Stimulated activated CD4-positive, alpha-beta T cell treated with anti-CD3 and anti-CD28 coated beads, Interleukin-15, amount 100 ng/mL, for 48 hours (primary cell): ENCODE measurements around the gene DNAJC7.
"Not testable (repeated sequence)": the region's sequence is repeated elsewhere in the genome, so short reads cannot be mapped to it uniquely, and the experiment has no call there.

Experiments used
- DNase-seq, 2 donors: peaks; one replicate each; pipeline ENCODE4 v3.0.0-alpha.2; 2020; ENCODE audit warnings: low read depth in 2 of 2

The DNAJC7 gene

DNA sequence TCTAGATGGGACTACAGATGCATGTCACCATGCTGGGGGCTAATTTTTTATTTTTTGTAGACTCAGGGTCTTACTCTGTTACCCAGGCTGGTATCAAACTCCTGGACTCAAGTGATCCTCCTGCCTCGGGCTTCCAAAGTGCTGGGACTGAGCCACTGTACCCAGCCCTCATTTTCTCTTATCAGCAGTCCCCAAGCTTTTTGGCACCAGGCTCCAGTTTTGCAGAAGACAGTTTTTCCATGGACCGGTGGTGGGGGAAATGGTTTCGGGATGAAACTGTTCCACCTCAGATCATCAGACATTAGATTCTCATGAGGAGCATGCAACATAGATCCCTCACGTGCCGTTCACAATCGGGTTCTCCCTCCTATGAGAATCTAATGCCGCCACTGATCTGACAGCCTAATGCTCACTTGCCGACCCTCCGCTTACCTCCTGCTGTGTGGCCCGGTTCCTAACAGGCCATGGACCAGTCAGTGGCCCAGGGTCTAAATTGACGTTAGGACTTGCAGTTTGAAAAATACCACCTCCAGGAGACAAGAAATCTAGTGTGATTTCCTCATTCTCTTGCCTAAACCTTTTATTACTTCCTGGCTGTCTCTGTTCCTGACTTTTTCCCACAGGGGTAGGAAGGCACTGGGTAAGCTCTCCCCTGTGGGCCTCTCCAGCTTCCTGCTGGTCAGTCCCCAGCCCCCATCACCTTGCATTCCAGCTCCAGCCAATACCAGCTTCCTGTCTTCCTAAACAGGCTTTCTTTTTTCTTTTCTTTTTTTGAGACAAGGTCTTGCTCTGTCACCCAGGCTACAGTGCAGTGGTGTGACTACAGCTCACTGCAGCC is 60.0 kb downstream of the DNAJC7 start:
- no peak for DNase-seq

DNA sequence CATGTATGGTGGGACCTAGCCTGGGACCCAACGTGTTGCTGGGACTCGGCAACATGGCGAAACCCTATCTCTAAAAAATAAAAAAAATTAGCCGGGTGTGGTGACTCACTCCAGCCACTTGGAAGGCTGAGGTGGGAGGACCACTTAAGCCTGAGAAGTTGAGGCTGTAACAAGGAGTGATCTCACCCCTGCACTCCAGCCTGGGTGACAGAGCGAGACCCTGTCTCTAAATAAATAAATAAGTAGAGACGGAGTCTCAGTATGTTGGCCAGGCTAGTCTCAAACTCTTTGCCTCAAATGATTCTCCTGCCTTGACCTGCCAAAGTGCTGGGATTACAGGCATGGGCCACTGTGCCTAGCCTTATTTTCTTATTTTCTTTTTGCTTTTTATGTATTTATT is 60.7 kb downstream of the DNAJC7 start:
- DNase-seq, result no peak

DNA sequence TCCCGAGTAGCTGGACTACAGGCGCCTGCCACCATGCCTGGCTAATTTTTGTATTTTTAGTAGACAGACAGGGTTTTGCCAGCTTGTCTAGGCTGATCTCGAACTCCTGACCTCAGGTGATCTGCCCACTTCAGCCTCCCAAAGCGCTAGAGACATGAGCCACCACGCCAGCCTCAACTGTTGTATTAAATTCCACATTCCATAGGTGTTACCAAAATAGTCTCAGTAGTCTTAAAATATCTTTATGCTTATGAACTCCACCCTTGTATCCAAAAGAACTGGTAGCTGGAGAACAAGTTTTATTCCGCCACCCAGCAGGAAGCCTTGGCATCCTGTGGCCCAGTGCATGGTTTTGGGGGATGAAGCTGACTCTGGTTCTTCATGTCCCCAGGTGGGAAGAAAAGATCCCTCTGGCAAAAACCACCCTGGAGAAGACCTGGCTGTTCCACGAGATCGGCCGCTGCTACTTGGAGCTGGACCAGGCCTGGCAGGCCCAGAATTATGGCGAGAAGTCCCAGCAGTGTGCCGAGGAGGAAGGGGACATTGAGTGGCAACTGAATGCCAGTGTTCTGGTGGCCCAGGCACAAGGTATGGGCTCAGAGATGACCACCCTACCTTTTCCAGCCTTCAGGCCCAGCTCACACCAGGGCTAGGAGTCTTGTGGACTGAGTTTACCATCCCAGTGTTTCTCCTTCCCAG is 68.3 kb downstream of the DNAJC7 start:
- DNase-seq, result no peak

DNA sequence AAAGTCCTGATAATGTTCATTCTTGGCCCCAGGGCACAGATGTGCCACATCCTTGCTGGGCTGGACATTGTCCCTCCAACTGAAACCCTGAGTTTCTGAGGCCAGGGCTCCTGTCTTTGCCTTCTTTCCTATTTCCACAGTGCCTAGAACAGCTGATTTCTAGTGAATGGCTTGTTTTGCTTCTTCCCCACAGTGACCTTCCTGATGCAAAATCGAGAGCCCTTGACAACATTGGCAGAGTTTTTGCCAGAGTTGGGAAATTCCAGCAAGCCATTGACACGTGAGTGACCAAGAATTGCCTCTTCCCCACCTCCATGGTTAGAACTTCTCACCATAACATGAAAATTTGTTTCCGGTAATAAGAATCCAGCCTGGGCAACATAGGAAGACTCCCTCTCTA is 72.3 kb downstream of the DNAJC7 start:
- no peak for DNase-seq

DNA sequence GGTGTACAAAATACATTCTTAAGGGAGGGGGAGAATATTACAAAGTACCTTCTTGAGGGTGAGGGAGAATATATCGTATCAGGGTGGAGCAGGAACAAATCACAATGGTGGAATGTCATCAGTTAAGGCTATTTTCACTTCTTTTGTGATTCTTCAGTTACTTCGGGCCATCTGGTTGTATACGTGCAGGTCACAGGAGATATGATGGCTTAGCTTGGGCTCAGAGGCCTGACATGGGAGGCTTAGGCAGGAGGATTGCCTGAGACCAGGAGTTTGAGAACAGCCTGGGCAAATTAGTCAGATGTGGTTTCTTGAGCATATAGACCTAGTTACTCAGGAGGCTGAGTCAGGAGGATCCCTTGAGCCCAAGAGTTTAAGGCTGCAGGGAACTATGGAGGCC is 73.7 kb downstream of the DNAJC7 start:
- DNase-seq, result no peak

DNA sequence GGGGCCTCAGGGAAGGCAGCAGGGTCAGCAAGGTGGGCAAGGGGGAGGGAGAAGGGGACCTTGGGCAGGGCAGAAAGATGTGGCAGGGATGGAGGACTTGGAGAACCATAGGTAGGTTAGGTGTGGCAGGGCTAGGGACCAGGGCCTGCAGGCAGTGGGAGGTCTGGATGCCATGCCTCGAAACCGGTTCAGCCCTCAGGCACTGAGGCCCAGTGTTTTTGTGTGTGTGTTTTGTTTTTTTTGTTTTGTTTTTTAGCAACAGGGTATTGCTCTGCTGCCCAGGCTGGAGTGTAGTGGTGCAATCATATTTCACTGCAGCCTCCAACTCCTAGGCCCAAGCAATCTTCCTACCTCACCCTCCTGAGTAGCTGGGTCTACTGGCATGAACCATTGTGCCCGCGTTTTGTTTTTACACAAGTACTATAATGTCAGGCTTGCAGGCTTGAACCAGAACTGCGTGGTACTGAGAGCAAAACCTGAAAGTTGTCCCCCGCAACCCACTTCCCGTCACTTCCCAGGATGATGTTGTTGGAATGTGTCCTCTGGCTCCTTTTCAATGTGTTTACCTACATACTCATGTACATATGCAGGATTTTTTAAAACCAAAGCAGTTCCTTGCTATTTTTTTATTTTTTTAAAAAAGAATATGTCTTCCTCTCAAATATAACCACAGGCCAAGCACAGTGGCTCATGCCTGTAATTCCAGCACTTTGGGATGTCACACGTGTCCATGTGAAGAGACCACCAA is 74.4 kb downstream of the DNAJC7 start:
- no peak for DNase-seq

DNA sequence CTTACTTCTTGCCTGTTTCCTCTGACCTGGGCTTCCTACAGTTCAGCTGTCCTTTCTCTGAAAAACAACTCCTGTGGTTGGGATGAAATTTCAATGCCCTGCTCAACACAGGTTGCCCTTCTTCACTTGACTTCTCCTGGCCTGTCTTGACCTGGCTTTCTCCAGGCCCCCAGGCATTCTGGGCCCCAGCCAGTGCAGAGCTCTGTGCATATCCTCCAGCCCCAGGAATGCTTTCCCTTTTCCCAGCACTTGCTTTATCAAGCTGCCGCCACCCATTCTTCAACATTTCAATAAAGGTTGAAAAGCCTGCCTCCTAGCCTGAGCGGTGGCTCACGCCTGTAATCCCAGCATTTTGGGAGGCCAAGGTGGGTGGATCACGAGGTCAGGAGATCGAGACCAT is 76.1 kb downstream of the DNAJC7 start:
- no peak for DNase-seq

DNA sequence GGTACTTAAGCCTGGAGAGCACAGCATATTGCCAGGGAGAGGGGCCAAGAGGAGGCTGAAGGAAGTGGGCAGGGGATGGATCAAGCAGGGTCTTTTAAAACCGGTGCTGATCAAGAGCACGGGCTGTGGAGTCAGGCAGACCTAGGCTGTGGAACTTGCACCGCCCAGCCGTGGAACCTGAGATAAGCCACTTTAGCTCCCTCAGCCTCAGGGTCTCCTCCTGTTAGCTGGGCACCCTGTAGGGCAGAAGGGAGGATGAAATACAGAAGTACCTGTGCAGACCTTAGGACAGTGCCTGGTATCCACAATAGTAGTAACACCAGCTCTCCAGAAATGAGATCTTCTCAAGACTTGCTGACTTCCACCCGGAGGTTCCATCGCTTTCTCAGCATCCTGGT is 77.5 kb downstream of the DNAJC7 start:
- no peak for DNase-seq

DNA sequence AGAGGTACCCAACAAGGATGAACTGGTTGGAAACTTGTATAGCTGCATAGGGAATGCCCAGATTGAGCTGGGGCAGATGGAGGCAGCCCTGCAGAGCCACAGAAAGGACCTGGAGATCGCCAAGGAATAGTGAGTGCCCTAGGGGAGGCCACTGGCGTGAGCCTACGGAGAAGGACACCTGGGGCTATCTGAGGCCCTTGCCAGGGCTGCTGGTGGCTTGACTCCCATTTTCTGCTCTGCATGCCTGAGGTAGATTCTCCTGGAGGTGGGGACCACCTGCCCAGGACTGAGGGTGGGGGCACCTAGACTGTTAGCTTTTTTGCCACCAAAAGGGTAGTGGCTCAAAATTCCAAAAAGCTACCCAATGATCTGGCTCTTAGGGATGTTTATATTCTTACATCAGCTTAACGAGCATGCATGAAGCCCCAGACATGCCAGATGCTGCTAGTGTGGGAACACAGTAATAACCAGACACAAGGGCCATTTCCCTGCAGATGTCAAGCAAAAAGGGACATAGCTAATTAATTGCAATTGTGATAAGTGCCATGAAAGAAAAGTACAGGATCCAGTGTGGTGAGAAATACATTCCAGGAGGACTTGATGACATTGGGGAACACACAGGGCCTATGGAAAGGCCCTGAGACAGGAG is 78.1 kb downstream of the DNAJC7 start:
- no peak for DNase-seq

DNA sequence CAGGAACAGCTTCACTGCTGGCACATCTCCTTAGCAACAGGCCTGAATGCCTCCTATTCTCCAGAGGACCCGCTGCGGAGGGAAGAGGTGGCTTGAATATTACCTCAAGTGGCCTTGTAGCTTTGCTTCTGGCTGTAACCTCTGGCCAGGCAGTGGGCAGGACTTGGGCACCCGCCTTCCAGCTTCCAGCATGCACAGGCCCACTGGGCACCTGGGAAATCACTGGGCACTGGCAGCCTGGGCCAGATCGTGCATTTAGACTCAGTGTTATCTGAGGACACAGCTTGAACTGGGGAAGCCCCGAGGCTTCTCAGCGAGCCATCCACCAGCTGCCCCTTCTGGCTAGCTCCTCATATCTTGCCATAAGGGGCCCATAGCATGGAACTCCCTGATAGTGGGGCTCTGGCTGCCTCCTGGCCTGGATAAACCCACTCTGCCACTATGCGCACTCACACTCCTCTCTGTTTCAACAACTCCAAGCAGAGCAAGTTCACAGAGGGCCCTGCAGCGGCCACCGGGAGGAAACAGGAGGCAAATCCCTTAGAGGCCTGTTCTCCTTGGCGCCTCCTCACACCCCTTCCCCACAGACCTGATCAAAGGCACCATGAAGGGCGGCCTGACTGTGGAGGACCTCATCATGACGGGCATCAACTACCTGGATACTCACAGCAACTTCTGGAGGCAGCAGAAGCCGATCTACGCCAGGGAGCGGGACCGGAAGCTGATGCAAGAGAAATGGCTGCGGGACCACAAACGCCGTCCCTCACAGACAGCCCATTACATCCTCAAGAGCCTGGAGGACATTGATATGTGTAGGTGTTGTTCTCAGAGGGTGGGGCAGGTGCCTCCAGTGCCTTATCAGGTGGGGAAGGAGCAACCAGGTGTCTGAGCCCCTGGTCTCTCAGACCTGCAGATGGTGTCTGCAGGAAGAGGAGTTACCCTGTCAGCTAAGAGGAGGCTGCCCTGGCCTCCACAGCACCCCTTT is 79.0 kb downstream of the DNAJC7 start:
- DNase-seq, result no peak

DNA sequence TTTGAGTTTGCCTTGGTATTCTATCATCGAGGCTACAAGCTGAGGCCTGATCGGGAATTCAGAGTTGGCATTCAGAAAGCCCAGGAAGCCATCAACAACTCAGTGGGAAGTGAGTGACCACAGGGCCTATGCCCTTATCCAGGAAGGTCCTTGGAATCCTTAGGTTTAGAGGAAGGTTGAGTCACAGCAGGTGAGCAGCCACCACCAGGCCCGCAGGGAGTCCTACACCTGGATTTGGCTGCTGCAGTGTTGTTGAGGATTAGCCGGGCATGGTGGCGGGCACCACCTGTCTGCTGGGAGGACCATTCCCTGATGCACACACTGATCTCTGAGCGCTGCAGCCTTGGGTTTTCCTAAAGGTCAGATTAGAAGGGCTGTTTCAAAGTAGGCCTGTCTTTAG is 81.6 kb downstream of the DNAJC7 start:
- DNase-seq, result no peak

DNA sequence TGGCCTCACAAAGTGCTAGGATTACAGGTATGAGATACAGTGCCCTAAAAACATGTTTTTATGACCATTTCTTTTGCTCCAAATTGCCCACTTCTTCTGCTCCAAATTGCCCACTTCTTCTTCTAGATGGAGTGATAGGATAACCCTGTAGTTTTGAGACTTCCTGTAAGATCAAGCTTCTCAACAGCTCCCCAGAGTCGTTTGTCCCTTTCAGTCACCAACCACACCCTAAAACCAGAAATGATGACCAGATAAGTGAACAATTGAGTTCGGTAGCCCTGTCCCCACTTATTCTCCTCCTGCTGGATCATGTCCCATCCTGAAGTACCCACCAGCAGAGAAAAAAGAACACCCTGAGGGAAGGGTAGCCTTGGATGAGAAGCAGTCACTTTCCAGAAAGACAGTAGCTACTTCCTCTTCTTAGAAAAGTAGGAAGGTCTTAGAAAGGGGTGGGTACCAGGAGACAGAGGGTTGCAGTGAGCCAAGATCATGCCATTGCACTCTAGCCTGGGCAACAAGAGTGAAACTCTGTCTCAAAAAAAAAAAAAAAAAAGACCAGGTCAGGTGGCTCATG is 84.3 kb downstream of the DNAJC7 start:
- DNase-seq, result no peak

DNA sequence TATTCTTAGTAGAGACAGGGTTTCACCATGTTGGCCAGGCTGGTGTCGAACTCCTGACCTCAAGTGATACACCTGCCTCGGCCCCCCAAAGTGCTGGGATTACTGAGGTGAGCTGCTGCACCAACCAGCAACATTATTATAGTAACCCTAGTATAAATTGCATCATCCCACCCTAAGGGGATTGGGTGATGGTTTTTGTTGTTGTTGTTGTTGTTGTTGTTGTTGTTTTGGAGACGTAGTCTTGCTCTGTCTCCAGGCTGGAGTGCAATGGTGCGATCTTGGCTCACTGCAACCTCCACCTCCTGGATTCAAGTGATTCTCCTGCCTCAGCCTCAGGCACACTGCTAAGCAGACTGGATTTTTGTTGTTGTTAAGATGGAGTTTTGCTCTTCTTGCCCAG is 85.5 kb downstream of the DNAJC7 start:
- not testable (repeated sequence) for DNase-seq

DNA sequence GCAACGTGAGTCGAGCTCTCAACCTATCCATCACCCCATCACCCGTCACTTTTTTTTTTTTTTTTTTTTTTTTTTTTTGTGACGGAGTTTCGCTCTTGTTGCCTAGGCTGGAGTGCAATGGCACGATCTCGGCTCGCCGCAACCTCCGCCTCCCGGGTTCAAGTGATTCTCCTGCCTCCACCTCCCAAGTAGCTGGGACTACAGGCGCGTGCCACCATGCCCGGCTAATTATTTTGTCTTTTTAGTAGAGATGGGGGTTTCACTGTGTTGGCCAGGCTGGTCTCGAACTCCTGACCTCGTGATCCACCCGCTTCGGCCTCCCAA is 86.4 kb downstream of the DNAJC7 start:
- not testable (repeated sequence) for DNase-seq

DNA sequence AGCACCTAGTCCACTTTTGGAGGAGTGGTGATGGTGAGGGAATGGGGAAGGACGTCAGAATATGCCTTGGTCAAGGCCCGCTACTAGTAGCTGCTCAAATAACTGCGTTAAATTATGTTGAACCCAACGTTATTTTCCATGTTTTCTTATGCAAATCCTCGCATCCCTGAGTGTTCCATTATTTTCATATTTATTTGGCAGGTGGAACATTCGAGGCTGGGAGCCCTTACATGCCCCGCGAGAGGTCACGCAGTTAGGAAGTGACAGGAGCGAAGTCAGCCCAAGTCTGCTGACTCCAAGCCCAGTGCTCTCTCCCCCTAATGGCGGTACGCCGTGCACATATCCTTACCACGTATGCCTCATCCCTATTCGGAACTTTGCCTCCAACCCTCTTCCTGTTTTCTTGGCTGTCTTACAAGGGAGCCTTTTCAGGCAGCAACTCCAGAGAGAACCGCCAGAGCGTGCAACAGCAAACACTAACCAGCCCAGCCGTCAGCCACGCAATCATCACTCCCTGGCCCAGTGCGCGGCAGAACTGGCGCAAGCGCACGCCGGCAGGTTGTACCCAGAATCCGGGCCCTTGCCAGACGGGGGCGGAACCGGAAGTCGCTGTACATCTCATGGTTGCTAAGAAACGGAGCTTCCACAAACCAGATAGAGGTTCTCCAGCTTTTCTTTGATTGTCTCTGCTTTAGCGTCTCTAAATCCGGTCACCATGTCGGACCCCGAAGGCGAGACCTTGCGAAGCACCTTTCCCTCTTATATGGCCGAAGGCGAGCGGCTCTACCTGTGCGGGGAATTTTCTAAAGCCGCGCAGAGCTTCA is 87.0 kb downstream of the DNAJC7 start, which contains the start of gene ODAD4:
TSS of gene ODAD4 (plus strand) at position 609 of the 824 bp plus-strand sequence. CDS start at position 716, 107 bp downstream.
- peak; percentile 94 to 95 for DNase-seq

DNA sequence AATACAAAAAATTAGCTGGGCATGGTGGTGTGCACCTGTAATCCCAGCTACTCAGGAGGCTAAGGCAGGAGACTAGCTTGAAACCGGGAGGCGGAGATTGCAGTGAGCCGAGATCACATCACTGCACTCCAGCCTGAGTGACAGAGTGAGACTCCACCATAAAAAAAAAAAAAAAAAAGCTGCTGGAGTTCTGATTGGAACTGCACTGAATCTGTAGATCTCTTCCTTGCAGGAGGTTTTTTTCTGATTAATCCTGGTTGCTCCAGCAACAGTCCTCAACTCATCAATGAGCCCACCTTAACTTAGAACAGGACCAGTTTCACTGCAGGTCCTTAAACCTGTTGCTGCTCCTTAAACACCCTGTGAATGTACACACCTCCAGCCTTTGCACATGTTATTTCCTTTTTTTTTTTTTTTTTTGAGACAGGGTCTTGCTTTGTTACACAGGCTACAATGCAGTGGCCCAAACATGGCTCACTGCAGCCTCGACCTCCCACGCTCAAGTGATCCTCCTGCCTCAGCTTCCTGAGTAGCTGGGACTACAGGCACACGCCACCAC is 88.5 kb downstream of the DNAJC7 start:
- no peak for DNase-seq
